ENCODE data around the gene ROMO1. TPM values are rescaled to one million over a fixed set of nuclear protein-coding genes. Genes with fewer than 3 reads are reported as not detected.

Gene ROMO1
- total RNA-seq (ENCODE audit: low replicate concordance): 131 and 160 TPM in 2 replicates
- long read RNA-seq, transcript ROMO1-203 (3 exons, 422 nt): major isoform, 27 of 48 reads
- long read RNA-seq, transcript ROMO1-204 (3 exons, 498 nt): minor isoform, 15 of 48 reads
- long read RNA-seq, partial matches to known transcripts: 2 of 48 reads
- long read RNA-seq, other reads (novel, unspliced or antisense): 0 of 48 reads

- TF ChIP-seq, protein P1, sequence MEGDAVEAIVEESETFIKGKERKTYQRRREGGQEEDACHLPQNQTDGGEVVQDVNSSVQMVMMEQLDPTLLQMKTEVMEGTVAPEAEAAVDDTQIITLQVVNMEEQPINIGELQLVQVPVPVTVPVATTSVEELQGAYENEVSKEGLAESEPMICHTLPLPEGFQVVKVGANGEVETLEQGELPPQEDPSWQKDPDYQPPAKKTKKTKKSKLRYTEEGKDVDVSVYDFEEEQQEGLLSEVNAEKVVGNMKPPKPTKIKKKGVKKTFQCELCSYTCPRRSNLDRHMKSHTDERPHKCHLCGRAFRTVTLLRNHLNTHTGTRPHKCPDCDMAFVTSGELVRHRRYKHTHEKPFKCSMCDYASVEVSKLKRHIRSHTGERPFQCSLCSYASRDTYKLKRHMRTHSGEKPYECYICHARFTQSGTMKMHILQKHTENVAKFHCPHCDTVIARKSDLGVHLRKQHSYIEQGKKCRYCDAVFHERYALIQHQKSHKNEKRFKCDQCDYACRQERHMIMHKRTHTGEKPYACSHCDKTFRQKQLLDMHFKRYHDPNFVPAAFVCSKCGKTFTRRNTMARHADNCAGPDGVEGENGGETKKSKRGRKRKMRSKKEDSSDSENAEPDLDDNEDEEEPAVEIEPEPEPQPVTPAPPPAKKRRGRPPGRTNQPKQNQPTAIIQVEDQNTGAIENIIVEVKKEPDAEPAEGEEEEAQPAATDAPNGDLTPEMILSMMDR (conservative IDR thresholded peaks at IDR 0.05): peak; percentile 60
- peak; percentile 93 for DNase-seq (ENCODE audit: extremely low spot score, unreplicated experiment)
- Mint-ChIP-seq H3K9me3 (no peaks in the 10 kb centered on the region), H3K27ac (peak within 1 kb of the TSS; percentile 85), H3K4me3 (peak within 1 kb of the TSS; percentile 92), H3K27me3 (no peaks in the 10 kb centered on the region), H3K36me3 (peaks cover 9% of the 10 kb centered on the region), H3K4me1 (ENCODE audit: unreplicated experiment) (peaks cover 23% of the 10 kb centered on the region)
These were observed at the start of gene ROMO1, which contains the start of gene NFS1 for GRCh38 chr20:35699127-35699956. TSS of gene ROMO1 (plus strand) at chr20:35699405. CDS start at chr20:35699633, 228 bp downstream. TSS of gene NFS1 (minus strand) at chr20:35699352. CDS start at chr20:35699288, 64 bp downstream.

- H3K27me3 Mint-ChIP-seq: no peaks in the 10 kb centered on the region
- peaks cover 13% of the 10 kb centered on the region for H3K36me3 Mint-ChIP-seq
- TF ChIP-seq, protein P1 (conservative IDR thresholded peaks at IDR 0.05): no peak
- no peak for DNase-seq (ENCODE audit: extremely low spot score, unreplicated experiment)
- no peak overlapping the region for H3K4me3 Mint-ChIP-seq
- H3K27ac Mint-ChIP-seq: no peak overlapping the region
- no peaks in the 10 kb centered on the region for H3K9me3 Mint-ChIP-seq
- peaks cover 6% of the 10 kb centered on the region for H3K4me1 Mint-ChIP-seq (ENCODE audit: unreplicated experiment)
These were observed 48.6 kb upstream of the ROMO1 start for GRCh38 chr20:35650632-35651031.

- TF ChIP-seq, protein P1 (conservative IDR thresholded peaks at IDR 0.05): no peak
- Mint-ChIP-seq H3K9me3 (no peaks in the 10 kb centered on the region), H3K27ac (no peak overlapping the region), H3K27me3 (no peaks in the 10 kb centered on the region), H3K4me1 (ENCODE audit: unreplicated experiment) (peaks cover 6% of the 10 kb centered on the region), H3K4me3 (no peak overlapping the region), H3K36me3 (peaks cover 13% of the 10 kb centered on the region)
- DNase-seq (ENCODE audit: extremely low spot score, unreplicated experiment): no peak
These were observed 47.2 kb upstream of the ROMO1 start for GRCh38 chr20:35651958-35652357.

- DNase-seq (ENCODE audit: extremely low spot score, unreplicated experiment): no peak
- Mint-ChIP-seq H3K9me3 (no peaks in the 10 kb centered on the region), H3K36me3 (peaks cover 17% of the 10 kb centered on the region), H3K27ac (no peak overlapping the region), H3K4me3 (no peak overlapping the region), H3K4me1 (ENCODE audit: unreplicated experiment) (peaks cover 12% of the 10 kb centered on the region), H3K27me3 (no peaks in the 10 kb centered on the region)
- TF ChIP-seq, protein P1 (conservative IDR thresholded peaks at IDR 0.05): no peak
These were observed 46.4 kb upstream of the ROMO1 start for GRCh38 chr20:35652641-35653429.

DNA sequence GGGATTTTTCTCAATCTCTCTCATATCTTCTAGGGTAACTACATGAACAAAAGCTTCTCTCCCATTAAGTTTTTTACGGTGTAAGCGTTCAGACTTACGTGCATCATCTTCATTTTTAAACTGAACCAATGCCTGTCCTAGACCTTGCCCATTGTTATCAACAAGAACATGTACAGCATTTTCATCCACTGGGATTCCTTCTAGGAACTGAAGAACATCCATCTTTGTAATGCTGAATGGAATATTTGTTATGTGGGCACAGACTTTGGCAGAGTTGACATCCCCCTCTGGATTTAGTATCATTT is 45.8 kb upstream of the ROMO1 start:
- TF ChIP-seq, protein P1 (conservative IDR thresholded peaks at IDR 0.05): no peak
- Mint-ChIP-seq H3K4me3 (no peak overlapping the region), H3K36me3 (peaks cover 16% of the 10 kb centered on the region), H3K4me1 (ENCODE audit: unreplicated experiment) (peaks cover 12% of the 10 kb centered on the region), H3K27ac (no peak overlapping the region), H3K27me3 (no peaks in the 10 kb centered on the region), H3K9me3 (no peaks in the 10 kb centered on the region)
- DNase-seq (ENCODE audit: extremely low spot score, unreplicated experiment): no peak
